Thyroid gland (tissue), 4 donors: ENCODE results near the gene LRBA.

Experiments used
- CTCF ChIP-seq, 6 experiments: fragments of 200-600 bp in 3 of 6; fragments of 450-650 bp in 3 of 6; sonication (generic) in 3 of 6; IDR thresholded peaks; one replicate each; pipeline ENCODE4 v1.5.1; 2016 to 2019; ENCODE audit warnings: antibody characterized with exemption in 6 of 6, mild to moderate bottlenecking in 2 of 6, inconsistent platforms in 1 of 6, moderate library complexity in 1 of 6
- POLR2A ChIP-seq, 2 donors: fragments of 450-650 bp; IDR thresholded peaks; one replicate each; pipeline ENCODE4 v1.6.1; 2017; ENCODE audit warnings: antibody characterized with exemption in 2 of 2, mild to moderate bottlenecking in 2 of 2, moderate library complexity in 1 of 2

GRCh38 chr4:150447356-150447755, 567.7 kb downstream of the LRBA start:
- TF ChIP-seq CTCF (IDR thresholded peaks at IDR 0.05) (no peak), POLR2A (IDR thresholded peaks at IDR 0.05) (no peak)
